HUES6 (cell line): ENCODE measurements around the gene ARSB.

ENCODE experiments used
- H3K27ac ChIP-seq: 2 replicates; pipeline ENCODE4 v1.7.0; 2013; ENCODE audit warnings: low read depth, mild to moderate bottlenecking, low read length, inconsistent platforms
- H3K27me3 ChIP-seq: 2 replicates; pipeline ENCODE4 v1.6.1; 2013; ENCODE audit warnings: low read length; ENCODE audit not compliant: control insufficient read depth, insufficient read depth
- H3K36me3 ChIP-seq: 2 replicates; pipeline ENCODE4 v1.6.1; 2013; ENCODE audit warnings: low read length; ENCODE audit not compliant: control insufficient read depth, insufficient read depth
- H3K4me1 ChIP-seq: 2 replicates; pipeline ENCODE4 v1.6.1; 2013; ENCODE audit warnings: low read length; ENCODE audit not compliant: control insufficient read depth, insufficient read depth
- H3K4me3 ChIP-seq: 2 replicates; pipeline ENCODE4 v1.5.1; 2013; ENCODE audit warnings: low read depth, low read length
- H3K9ac ChIP-seq: one replicate; pipeline ENCODE4 v1.6.1; 2013; ENCODE audit warnings: mild to moderate bottlenecking, low read length
- H3K9me3 ChIP-seq: 2 replicates; pipeline ENCODE4 v1.6.1; 2013; ENCODE audit warnings: low read depth, low read length; ENCODE audit not compliant: control insufficient read depth, insufficient read depth

Gene ARSB

GRCh38 chr5:78803353-78803752 is 181.8 kb downstream of the ARSB start:
- no peaks in the 10 kb centered on the region for H3K4me1 ChIP-seq
- H3K9me3 ChIP-seq: peaks cover 11% of the 10 kb centered on the region
- no peaks in the 10 kb centered on the region for H3K36me3 ChIP-seq
- H3K27me3 ChIP-seq: no peaks in the 10 kb centered on the region
- H3K4me3 ChIP-seq: no peak overlapping the region
- H3K9ac ChIP-seq: no peak overlapping the region
- no peak overlapping the region for H3K27ac ChIP-seq

GRCh38 chr5:78801413-78801812 is 183.7 kb downstream of the ARSB start:
- H3K9ac ChIP-seq: no peak overlapping the region
- peaks cover 11% of the 10 kb centered on the region for H3K9me3 ChIP-seq
- H3K4me3 ChIP-seq: no peak overlapping the region
- no peaks in the 10 kb centered on the region for H3K36me3 ChIP-seq
- H3K27ac ChIP-seq: no peak overlapping the region
- H3K4me1 ChIP-seq: no peaks in the 10 kb centered on the region
- H3K27me3 ChIP-seq: no peaks in the 10 kb centered on the region

- no peaks in the 10 kb centered on the region for H3K27me3 ChIP-seq
- H3K4me1 ChIP-seq: peaks cover 2% of the 10 kb centered on the region
- H3K36me3 ChIP-seq: no peaks in the 10 kb centered on the region
- peaks cover 11% of the 10 kb centered on the region for H3K9me3 ChIP-seq
- H3K27ac ChIP-seq: no peak overlapping the region
- H3K9ac ChIP-seq: no peak overlapping the region
- H3K4me3 ChIP-seq: no peak overlapping the region
These were observed 185.7 kb downstream of the ARSB start for GRCh38 chr5:78799266-78800017.

- no peak overlapping the region for H3K4me3 ChIP-seq
- no peaks in the 10 kb centered on the region for H3K36me3 ChIP-seq
- no peak overlapping the region for H3K27ac ChIP-seq
- H3K4me1 ChIP-seq: peaks cover 5% of the 10 kb centered on the region
- no peaks in the 10 kb centered on the region for H3K27me3 ChIP-seq
- peaks cover 11% of the 10 kb centered on the region for H3K9me3 ChIP-seq
- H3K9ac ChIP-seq: no peak overlapping the region
These were observed 186.5 kb downstream of the ARSB start for GRCh38 chr5:78798673-78799029.

GRCh38 chr5:78797936-78798672 is 187.0 kb downstream of the ARSB start:
- peaks cover 11% of the 10 kb centered on the region for H3K9me3 ChIP-seq
- H3K9ac ChIP-seq: no peak overlapping the region
- H3K4me1 ChIP-seq: peaks cover 5% of the 10 kb centered on the region
- H3K27ac ChIP-seq: no peak overlapping the region
- H3K36me3 ChIP-seq: no peaks in the 10 kb centered on the region
- H3K4me3 ChIP-seq: no peak overlapping the region
- H3K27me3 ChIP-seq: no peaks in the 10 kb centered on the region

- no peaks in the 10 kb centered on the region for H3K36me3 ChIP-seq
- H3K9ac ChIP-seq: no peak overlapping the region
- peaks cover 2% of the 10 kb centered on the region; the same call in 1 of the 2 replicates for H3K9me3 ChIP-seq
- no peak overlapping the region for H3K4me3 ChIP-seq
- no peak overlapping the region for H3K27ac ChIP-seq
- no peaks in the 10 kb centered on the region for H3K27me3 ChIP-seq
- H3K4me1 ChIP-seq: peaks cover 5% of the 10 kb centered on the region
These were observed 189.4 kb downstream of the ARSB start for GRCh38 chr5:78795757-78796156.

- Histone ChIP-seq H3K9me3 (no peaks in the 10 kb centered on the region), H3K27ac (no peak overlapping the region), H3K4me3 (no peak overlapping the region), H3K9ac (no peak overlapping the region), H3K4me1 (peaks cover 5% of the 10 kb centered on the region), H3K36me3 (no peaks in the 10 kb centered on the region), H3K27me3 (no peaks in the 10 kb centered on the region)
These were observed 190.4 kb downstream of the ARSB start for GRCh38 chr5:78794693-78795215.

GRCh38 chr5:78793907-78794662 is 191.0 kb downstream of the ARSB start:
- Histone ChIP-seq H3K4me3 (no peak overlapping the region), H3K36me3 (no peaks in the 10 kb centered on the region), H3K27ac (no peak overlapping the region), H3K4me1 (peaks cover 5% of the 10 kb centered on the region), H3K9me3 (no peaks in the 10 kb centered on the region), H3K9ac (no peak overlapping the region), H3K27me3 (no peaks in the 10 kb centered on the region)

- H3K4me3 ChIP-seq: no peak overlapping the region
- H3K27ac ChIP-seq: no peak overlapping the region
- no peaks in the 10 kb centered on the region for H3K27me3 ChIP-seq
- H3K9ac ChIP-seq: no peak overlapping the region
- H3K4me1 ChIP-seq: peaks cover 5% of the 10 kb centered on the region
- H3K9me3 ChIP-seq: no peaks in the 10 kb centered on the region
- no peaks in the 10 kb centered on the region for H3K36me3 ChIP-seq
These were observed 192.6 kb downstream of the ARSB start for GRCh38 chr5:78792345-78793055.

- Histone ChIP-seq H3K27me3 (no peaks in the 10 kb centered on the region), H3K36me3 (no peaks in the 10 kb centered on the region), H3K27ac (no peak overlapping the region), H3K4me1 (peaks cover 5% of the 10 kb centered on the region), H3K9me3 (no peaks in the 10 kb centered on the region), H3K4me3 (no peak overlapping the region), H3K9ac (no peak overlapping the region)
These were observed 193.5 kb downstream of the ARSB start for GRCh38 chr5:78791501-78792100.
